HCT116 (cell line): ENCODE results near the gene AADACL3. TPM values are rescaled to one million over a fixed set of nuclear protein-coding genes. Genes with fewer than 3 reads are reported as not detected.

Source experiments
- ATAC-seq: fragments of 200-7000 bp; cut with Tn5 transposase; 2 replicates; pipeline ENCODE4 v1.9.1; 2020; ENCODE audit warnings: mild to moderate bottlenecking, moderate library complexity
- BruUV-seq: library from RNA; stranded (reverse); fragments of 400-500 nt; replicated peaks from 2 replicates; lab custom pipeline; 2021; lab: Mats Ljungman, UMichigan
- CTCF ChIA-PET: fragments of 300-600 bp; sonication (Branson Sonifier 250); formaldehyde crosslinking; loops from one replicate; lab custom pipeline; 2021; ENCODE audit warnings: antibody characterized with exemption; lab: Charles Lee
- POLR2A ChIA-PET: fragments of 300-600, 350-600 bp; sonication (Branson Sonifier 250); formaldehyde crosslinking; loops from one replicate; lab custom pipeline; 2021; ENCODE audit warnings: antibody characterized with exemption; lab: Charles Lee
- RAD21 ChIA-PET, 2 experiments: fragments of 300-600 bp; sonication (Branson Sonifier 250); formaldehyde crosslinking; loops; one replicate each; lab custom pipeline; 2023; ENCODE audit warnings: low total read pairs in 2 of 2; ENCODE audit not compliant: uncharacterized antibody in 2 of 2, unreplicated experiment in 2 of 2, low non-redundant PET in 1 of 2; lab: Charles Lee
- DNase-seq: peaks from one replicate; pipeline ENCODE4 v3.0.0-alpha.2; 2010; ENCODE audit warnings: low read depth, low spot score
- H2AFZ ChIP-seq: fragments of 200-600 bp; shearing (Covaris generic), sonication (generic); 2 replicates; pipeline ENCODE4 v1.6.1; 2017; ENCODE audit warnings: low read depth, mixed run types, mixed read lengths, antibody characterized with exemption, low read length; ENCODE audit not compliant: poor library complexity, severe bottlenecking
- H3K27ac ChIP-seq: 2 replicates; pipeline ENCODE4 v1.5.1; 2012; ENCODE audit warnings: low read depth, low read length
- H3K27me3 ChIP-seq: fragments of 200-600 bp; sonication (generic); 2 replicates; pipeline ENCODE4 v1.6.1; 2016; ENCODE audit warnings: mixed run types, low read length, mixed read lengths; ENCODE audit not compliant: insufficient read depth
- H3K36me3 ChIP-seq, 2 experiments: fragments of 200-500 bp in 1 of 2; fragments of 200-600 bp in 1 of 2; sonication (Bioruptor generic) in 1 of 2; sonication (generic) in 1 of 2; 2 replicates each; pipeline versions ENCODE4 v1.5.1 to v1.6.1; 2014 to 2016; ENCODE audit warnings: low read length in 2 of 2, inconsistent platforms in 1 of 2, mixed read lengths in 1 of 2, mixed run types in 1 of 2; ENCODE audit not compliant: insufficient read depth in 2 of 2, control insufficient read depth in 1 of 2
- H3K4me1 ChIP-seq, 2 experiments: fragments of 200-600 bp in 1 of 2; sonication (generic) in 1 of 2; 2 replicates each; pipeline versions ENCODE4 v1.5.1 to v1.6.1; 2012 to 2017; ENCODE audit warnings: low read length in 2 of 2, inconsistent platforms in 1 of 2, mild to moderate bottlenecking in 1 of 2, mixed read lengths in 1 of 2, mixed run types in 1 of 2, moderate library complexity in 1 of 2; ENCODE audit not compliant: insufficient read depth in 2 of 2, control insufficient read depth in 1 of 2
- H3K4me2 ChIP-seq: fragments of 200-600 bp; sonication (generic); 2 replicates; pipeline ENCODE4 v1.6.1; 2017; ENCODE audit warnings: mixed run types, low read length, mixed read lengths
- H3K4me3 ChIP-seq, 2 experiments: fragments of 200-600 bp in 1 of 2; sonication (generic) in 1 of 2; replicated peaks in 1 of 2; 2 replicates each; pipeline ENCODE4 v1.5.1; 2011 to 2016; ENCODE audit warnings: low read length in 2 of 2, control low read depth in 1 of 2, low read depth in 1 of 2, mild to moderate bottlenecking in 1 of 2, mixed read lengths in 1 of 2, mixed run types in 1 of 2
- H3K79me2 ChIP-seq: fragments of 200-600 bp; sonication (generic); 2 replicates; pipeline ENCODE4 v1.6.1; 2017; ENCODE audit warnings: mild to moderate bottlenecking, mixed run types, low read length, moderate library complexity, mixed read lengths; ENCODE audit not compliant: insufficient read depth
- H3K9ac ChIP-seq: fragments of 200-600 bp; sonication (generic); 2 replicates; pipeline ENCODE4 v1.6.1; 2016; ENCODE audit warnings: low read length, mixed read lengths
- H3K9me2 ChIP-seq: fragments of 200-600 bp; sonication (generic), shearing (Covaris generic); 2 replicates; pipeline ENCODE4 v1.6.1; 2017; ENCODE audit warnings: mixed run types, mild to moderate bottlenecking, moderate library complexity; ENCODE audit not compliant: insufficient read depth
- H3K9me3 ChIP-seq, 2 experiments: fragments of 200-500 bp in 1 of 2; fragments of 200-600 bp in 1 of 2; sonication (Bioruptor generic) in 1 of 2; sonication (generic) in 1 of 2; 2 replicates each; pipeline ENCODE4 v1.6.1; 2014 to 2017; ENCODE audit warnings: low read length in 2 of 2, mixed read lengths in 2 of 2, inconsistent platforms in 1 of 2, low read depth in 1 of 2, mild to moderate bottlenecking in 1 of 2, mixed run types in 1 of 2, moderate library complexity in 1 of 2; ENCODE audit not compliant: control insufficient read depth in 1 of 2, insufficient read depth in 1 of 2
- H4K20me1 ChIP-seq: fragments of 200-600 bp; sonication (generic), shearing (Covaris generic); 2 replicates; pipeline ENCODE4 v1.6.1; 2017; ENCODE audit warnings: mixed run types, mild to moderate bottlenecking, moderate library complexity; ENCODE audit not compliant: insufficient read depth
- CEBPB ChIP-seq: IDR thresholded peaks from 2 replicates; pipeline ENCODE4 v1.6.1; 2012; ENCODE audit warnings: low read depth
- EGR1 ChIP-seq: IDR thresholded peaks from 2 replicates; pipeline ENCODE4 v1.6.1; 2012; ENCODE audit warnings: low read depth
- ELF1 ChIP-seq: IDR thresholded peaks from 2 replicates; pipeline ENCODE4 v1.6.1; 2012; ENCODE audit warnings: low read depth, borderline replicate concordance
- EZH2phosphoT487 ChIP-seq: fragments of 200-600 bp; IDR thresholded peaks from 2 replicates; pipeline ENCODE4 v1.6.1; 2018; ENCODE audit warnings: antibody characterized with exemption, borderline replicate concordance
- FOSL1 ChIP-seq: IDR thresholded peaks from 2 replicates; pipeline ENCODE4 v1.6.1; 2012; ENCODE audit warnings: low read depth
- JUND ChIP-seq: IDR thresholded peaks from 2 replicates; pipeline ENCODE4 v1.6.1; 2012
- POLR2A ChIP-seq: IDR thresholded peaks from 2 replicates; pipeline ENCODE4 v1.7.0; 2011; ENCODE audit warnings: borderline replicate concordance; ENCODE audit not compliant: insufficient read depth, insufficient read length; ENCODE audit errors: extremely low read depth
- REST ChIP-seq: IDR thresholded peaks from 2 replicates; pipeline ENCODE4 v1.6.1; 2012; ENCODE audit warnings: low read depth
- ZFX ChIP-seq: fragments of 450-650 bp; IDR thresholded peaks from 2 replicates; pipeline ENCODE4 v1.6.1; 2017
- ZNF274 ChIP-seq: fragments of 200-500 bp; sonication (Bioruptor generic); IDR thresholded peaks from 2 replicates; pipeline ENCODE4 v1.6.1; 2014; ENCODE audit warnings: mild to moderate bottlenecking, low read depth, low read length, inconsistent platforms
- intact Hi-C: fragments of 100-400 bp; cut with micrococcal nuclease; formaldehyde crosslinking; loops from 2 replicates; pipeline ENCODE4 v1.10.0; 2022
- total RNA-seq: library from RNA; stranded (reverse); gene quantifications from one replicate; pipeline ENCODE4 v1.2.1, GENCODE V29; 2021; ENCODE audit not compliant: unreplicated experiment

AADACL3 gene
- total RNA-seq, 1 experiment from 2014 or later, result not detected

- TF ChIP-seq ELF1 (no peak), EGR1 (no peak), ZNF274 (no peak)
Measured at GRCh38 chr1:12697397-12697796, 18.5 kb upstream of the AADACL3 start (continued).

DNA sequence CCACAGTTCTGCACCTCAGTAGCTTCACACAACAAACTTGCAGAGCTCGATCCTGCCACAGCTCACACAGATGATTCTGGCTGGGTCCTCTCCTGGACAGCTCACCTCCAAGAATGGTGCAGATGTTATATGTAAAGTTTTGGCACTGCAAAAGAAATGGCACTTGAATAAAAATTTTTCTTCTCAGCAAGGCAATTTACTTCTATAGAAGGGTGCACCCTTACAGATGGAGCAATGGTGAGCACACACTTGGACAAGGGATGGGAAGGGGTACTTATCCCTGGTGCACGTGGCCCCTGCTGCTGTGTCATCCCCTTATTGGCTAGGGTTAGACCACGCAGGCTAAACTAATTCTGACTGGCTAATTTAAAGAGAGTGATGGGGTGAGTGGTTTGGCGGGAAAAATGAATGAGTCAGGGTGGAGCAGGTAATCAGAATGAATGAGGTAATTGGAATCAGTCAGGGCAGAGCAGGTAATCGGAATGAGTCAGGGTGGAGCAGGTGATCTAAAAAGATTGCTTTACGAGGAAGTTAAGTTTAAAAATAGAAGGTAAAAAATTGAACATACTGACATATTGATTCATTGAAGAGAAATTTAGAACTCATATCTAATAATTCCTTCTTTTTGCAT is 12.0 kb upstream of the AADACL3 start:
- Histone ChIP-seq H4K20me1 (no peaks in the 10 kb centered on the region), H2AFZ (no peak overlapping the region), H3K9ac (no peak overlapping the region), H3K27me3 (no peaks in the 10 kb centered on the region), H3K4me3 (no peak overlapping the region), H3K9me2 (no peaks in the 10 kb centered on the region), H3K4me2 (no peak overlapping the region), H3K27ac (no peak overlapping the region), H3K36me3 (no peaks in the 10 kb centered on the region), H3K4me1 (no peaks in the 10 kb centered on the region), H3K79me2 (no peaks in the 10 kb centered on the region), H3K9me3 (no peaks in the 10 kb centered on the region; a peak in 1 of 4 replicates)
- no peak for DNase-seq
- ATAC-seq, result no peak
- POLR2A ChIA-PET, result no interaction called here
- RAD21 ChIA-PET, result no interaction called here
- CTCF ChIA-PET, result no interaction called here
- intact Hi-C loops, result no loop called here
- BruUV-seq, result no TSS peak
- TF ChIP-seq REST, result no peak
- TF ChIP-seq ELF1, result no peak
- TF ChIP-seq CEBPB, result no peak
- no peak for TF ChIP-seq EZH2phosphoT487
- TF ChIP-seq JUND, result no peak
- no peak for TF ChIP-seq ZFX
- TF ChIP-seq FOSL1, result no peak
- TF ChIP-seq ZNF274, result no peak
- no peak for TF ChIP-seq POLR2A
